Ectodermal cell (in vitro differentiated cells): ENCODE results near the gene MLC1.

Source experiments
- H3K27ac ChIP-seq: 2 replicates; pipeline ENCODE4 v1.7.0; 2013; ENCODE audit warnings: mild to moderate bottlenecking, low read depth, low read length; ENCODE audit not compliant: insufficient read depth, poor library complexity, severe bottlenecking
- H3K27me3 ChIP-seq: 2 replicates; pipeline ENCODE4 v1.7.0; 2013; ENCODE audit warnings: mild to moderate bottlenecking, low read length; ENCODE audit not compliant: insufficient read depth, control insufficient read depth, poor library complexity, severe bottlenecking
- H3K36me3 ChIP-seq: one replicate; pipeline ENCODE4 v1.7.0; 2013; ENCODE audit warnings: low read length; ENCODE audit not compliant: control insufficient read depth, insufficient read depth
- H3K4me1 ChIP-seq: one replicate; pipeline ENCODE4 v1.7.0; 2013; ENCODE audit warnings: low read length; ENCODE audit not compliant: control insufficient read depth, insufficient read depth
- H3K4me3 ChIP-seq: 2 replicates; pipeline ENCODE4 v1.7.0; 2013; ENCODE audit warnings: low read depth, low read length, control low read depth; ENCODE audit not compliant: insufficient read depth
- H3K9me3 ChIP-seq: 2 replicates; pipeline ENCODE4 v1.7.0; 2013; ENCODE audit warnings: mild to moderate bottlenecking, low read length, moderate library complexity; ENCODE audit not compliant: control insufficient read depth
- WGBS, 2 experiments: methylation state at CpG; one replicate each; pipeline ENCODE4 v1.1.7; 2013; ENCODE audit warnings: missing lambda C conversion rate in 2 of 2; 5-methylcytosine and 5-hydroxymethylcytosine counted together

MLC1 gene

DNA sequence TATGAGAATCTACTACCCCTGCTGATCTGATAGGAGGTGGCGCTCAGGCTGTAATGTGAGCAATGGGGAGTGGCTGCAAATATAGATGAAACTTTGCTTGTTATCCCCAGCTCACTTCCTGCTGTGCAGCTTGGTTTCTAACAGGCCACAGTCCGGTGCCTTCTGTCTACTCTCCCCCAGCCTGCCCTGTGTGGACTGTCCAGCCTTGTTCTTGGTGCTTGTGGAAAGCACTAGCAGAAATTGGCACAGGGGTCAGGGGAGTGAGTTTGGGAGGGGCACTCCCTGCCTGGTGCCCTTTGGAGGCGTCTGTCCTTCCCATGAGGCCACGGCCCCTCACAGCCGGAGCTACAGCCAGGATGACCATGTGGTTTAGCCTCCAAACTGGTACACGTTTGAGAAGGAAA, 18.9 kb upstream of the MLC1 start:
- Histone ChIP-seq H3K4me1 (no peaks in the 10 kb centered on the region), H3K27me3 (no peaks in the 10 kb centered on the region)
- WGBS, 2 experiments = 85 to 86% methylated on average over 6 of the region's 6 CpGs

DNA sequence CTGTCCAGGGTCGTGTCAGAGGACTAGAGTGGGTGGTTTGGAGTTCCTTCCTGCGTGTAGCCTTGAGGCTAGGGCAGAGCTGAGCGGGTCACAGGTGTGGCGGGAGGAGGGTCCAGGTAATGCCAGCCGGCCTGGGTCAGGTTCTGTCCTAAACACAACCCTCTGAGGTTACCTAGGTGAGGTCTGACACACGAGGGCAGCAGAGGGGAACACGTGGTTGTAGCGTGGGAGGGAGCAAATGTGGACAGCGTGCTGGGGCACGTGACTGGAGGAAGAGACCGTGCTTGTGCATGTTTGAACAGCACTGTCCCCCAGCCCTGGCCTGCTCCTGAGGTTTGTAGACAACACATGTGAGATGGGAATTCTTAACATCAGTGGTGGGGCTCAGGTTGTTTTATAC, 17.7 kb upstream of the MLC1 start:
- Histone ChIP-seq H3K27me3 (no peaks in the 10 kb centered on the region), H3K36me3 (no peaks in the 10 kb centered on the region), H3K27ac (no peak overlapping the region), H3K4me1 (no peaks in the 10 kb centered on the region), H3K4me3 (no peak overlapping the region), H3K9me3 (no peaks in the 10 kb centered on the region)
- WGBS, 2 experiments = 76 to 81% methylated on average over 11 of the region's 11 CpGs

More for the DNA sequence above, 18.9 kb upstream of the MLC1 start:
- Histone ChIP-seq H3K27ac (no peak overlapping the region), H3K4me3 (no peak overlapping the region), H3K9me3 (no peaks in the 10 kb centered on the region), H3K36me3 (no peaks in the 10 kb centered on the region)

DNA sequence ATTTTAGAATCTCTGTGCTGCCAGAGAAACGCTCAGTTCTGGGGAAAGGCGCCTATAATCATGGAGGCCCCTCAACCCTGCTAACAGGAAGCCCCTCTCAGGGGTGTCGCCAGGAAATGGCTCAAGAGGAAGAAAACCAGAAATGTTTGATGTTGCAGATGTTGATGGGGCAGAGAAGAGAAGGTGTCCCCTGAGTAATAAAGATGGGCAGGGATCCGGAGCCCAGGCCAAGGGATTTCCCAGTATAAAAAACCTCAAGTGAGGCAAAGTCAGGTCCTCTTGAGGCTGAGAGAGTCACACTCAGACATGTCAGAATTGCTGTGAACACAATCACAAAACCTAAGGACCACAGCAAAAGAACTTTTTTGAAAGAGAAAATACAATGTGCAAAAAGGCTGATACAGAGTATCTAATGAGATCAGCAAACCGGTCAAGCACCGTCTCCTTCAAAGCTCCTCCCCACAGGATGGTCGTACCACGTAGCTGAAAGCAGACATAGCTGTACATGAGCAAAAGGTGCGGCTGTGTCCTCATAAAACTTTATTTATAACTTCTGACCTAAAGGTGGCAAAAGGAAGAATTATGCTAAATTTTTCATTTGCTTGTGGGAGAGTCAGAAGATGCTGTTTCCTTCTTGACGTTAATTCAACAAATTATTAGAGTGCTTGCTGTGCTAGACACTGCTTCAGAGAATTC, 16.8 kb upstream of the MLC1 start:
- no peaks in the 10 kb centered on the region for H3K4me1 ChIP-seq
- H3K9me3 ChIP-seq = no peaks in the 10 kb centered on the region
- no peaks in the 10 kb centered on the region for H3K27me3 ChIP-seq
- no peak overlapping the region for H3K27ac ChIP-seq
- no peak overlapping the region for H3K4me3 ChIP-seq
- H3K36me3 ChIP-seq = no peaks in the 10 kb centered on the region
- WGBS, 2 experiments = 92% methylated on average over 9 to 10 of the region's 10 CpGs

GRCh38 chr22:50098052-50098451, 12.8 kb upstream of the MLC1 start:
- no peak overlapping the region for H3K4me3 ChIP-seq
- H3K27ac ChIP-seq = no peak overlapping the region
- no peaks in the 10 kb centered on the region for H3K36me3 ChIP-seq
- 88 to 100% methylated on average over 3 of the region's 3 CpGs for WGBS, 2 experiments
- no peaks in the 10 kb centered on the region for H3K9me3 ChIP-seq
- no peaks in the 10 kb centered on the region for H3K27me3 ChIP-seq
- H3K4me1 ChIP-seq = no peaks in the 10 kb centered on the region

- WGBS, 2 experiments = 92 to 94% methylated on average over 5 of the region's 5 CpGs
- no peaks in the 10 kb centered on the region for H3K9me3 ChIP-seq
These were observed 7.1 kb upstream of the MLC1 start for GRCh38 chr22:50092342-50092741.

DNA sequence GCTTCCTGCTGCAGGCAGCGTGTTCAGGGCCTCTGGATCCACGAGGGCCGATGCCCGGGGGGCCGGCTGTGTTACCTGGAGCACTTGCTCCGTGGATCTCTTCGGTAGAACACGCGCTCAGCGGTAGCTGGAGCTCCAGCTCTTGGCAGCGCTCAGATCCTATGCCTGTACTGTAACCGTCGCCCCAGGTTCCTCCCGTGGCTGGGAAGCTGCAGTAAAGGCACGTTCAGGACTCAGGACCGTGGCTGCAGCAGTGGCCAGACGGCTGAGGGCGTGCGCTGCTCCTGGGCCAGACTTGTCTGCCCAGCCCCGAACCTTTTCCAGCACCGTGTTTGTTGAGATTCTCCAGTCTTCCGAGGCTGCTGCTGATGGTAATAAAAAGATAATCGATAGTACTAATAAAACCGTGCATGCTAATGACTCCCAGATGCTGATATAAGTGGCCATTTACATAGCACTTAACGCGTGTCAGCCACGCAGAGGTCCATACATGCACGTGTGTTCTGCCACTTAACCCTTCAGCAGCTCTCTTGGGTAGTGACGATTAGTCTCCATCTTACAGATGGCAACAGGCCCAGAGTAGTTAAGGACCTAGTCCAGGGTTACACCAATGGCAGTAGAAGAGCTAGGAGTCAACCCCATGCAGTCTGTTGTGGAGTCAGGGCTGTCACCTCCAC, 6.0 kb upstream of the MLC1 start:
- Histone ChIP-seq H3K9me3 (no peaks in the 10 kb centered on the region), H3K27ac (no peak overlapping the region), H3K4me3 (no peak overlapping the region), H3K4me1 (no peaks in the 10 kb centered on the region), H3K36me3 (no peaks in the 10 kb centered on the region), H3K27me3 (no peaks in the 10 kb centered on the region)
- 93 to 94% methylated on average over 29 of the region's 29 CpGs for WGBS, 2 experiments

More at GRCh38 chr22:50092342-50092741, 7.1 kb upstream of the MLC1 start:
- Histone ChIP-seq H3K27me3 (no peaks in the 10 kb centered on the region), H3K4me1 (no peaks in the 10 kb centered on the region), H3K27ac (no peak overlapping the region), H3K36me3 (no peaks in the 10 kb centered on the region), H3K4me3 (no peak overlapping the region)

- Histone ChIP-seq H3K4me3 (no peak overlapping the region), H3K9me3 (no peaks in the 10 kb centered on the region), H3K27me3 (no peaks in the 10 kb centered on the region), H3K27ac (no peak overlapping the region), H3K4me1 (peaks cover 2% of the 10 kb centered on the region), H3K36me3 (no peaks in the 10 kb centered on the region)
- WGBS, 2 experiments = 97% methylated on average over 22 of the region's 22 CpGs
These were observed 5.1 kb upstream of the MLC1 start for GRCh38 chr22:50090412-50090714.

GRCh38 chr22:50089682-50090411, 4.6 kb upstream of the MLC1 start, which contains the start of gene MOV10L1:
TSS of gene MOV10L1 (plus strand) at chr22:50090006. CDS start at chr22:50090089, 83 bp downstream.
- 93 to 94% methylated on average over 83 of the region's 83 CpGs for WGBS, 2 experiments
- no peak within 1 kb of the TSS for H3K27ac ChIP-seq
- peaks cover 7% of the 10 kb centered on the region for H3K4me1 ChIP-seq
- H3K36me3 ChIP-seq = no peaks in the 10 kb centered on the region
- H3K9me3 ChIP-seq = no peaks in the 10 kb centered on the region
- H3K4me3 ChIP-seq = no peak within 1 kb of the TSS
- no peaks in the 10 kb centered on the region for H3K27me3 ChIP-seq

GRCh38 chr22:50089231-50089630, 4.0 kb upstream of the MLC1 start:
- 94 to 96% methylated on average over 11 of the region's 11 CpGs for WGBS, 2 experiments
- H3K36me3 ChIP-seq = no peaks in the 10 kb centered on the region
- H3K27me3 ChIP-seq = no peaks in the 10 kb centered on the region
- H3K4me3 ChIP-seq = no peak overlapping the region
- H3K9me3 ChIP-seq = no peaks in the 10 kb centered on the region
- peaks cover 10% of the 10 kb centered on the region for H3K4me1 ChIP-seq
- no peak overlapping the region for H3K27ac ChIP-seq

DNA sequence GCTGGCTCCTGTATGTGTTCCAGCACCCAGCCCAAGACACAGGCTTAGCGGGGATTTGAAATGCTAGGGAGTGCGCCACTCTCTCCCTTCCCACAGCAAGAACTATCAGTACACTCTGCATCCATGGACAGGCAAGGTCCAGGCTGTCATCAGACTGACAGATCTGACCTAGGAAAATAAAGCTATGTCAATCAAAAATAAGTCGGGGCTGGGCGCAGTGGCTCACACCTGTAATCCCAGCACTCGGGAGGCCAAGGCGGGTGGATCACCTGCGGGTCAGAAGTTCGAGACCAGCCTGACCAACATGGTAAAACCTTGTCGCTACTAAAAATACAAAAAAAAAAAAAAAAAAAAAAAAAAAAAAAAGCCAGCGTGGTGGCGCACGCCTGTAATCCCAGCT, 2.9 kb upstream of the MLC1 start:
- peaks cover 14% of the 10 kb centered on the region for H3K4me1 ChIP-seq
- WGBS, 2 experiments = 90 to 92% methylated on average over 11 to 12 of the region's 12 CpGs
- no peaks in the 10 kb centered on the region for H3K9me3 ChIP-seq
- H3K4me3 ChIP-seq = no peak overlapping the region
- no peaks in the 10 kb centered on the region for H3K27me3 ChIP-seq
- H3K36me3 ChIP-seq = no peaks in the 10 kb centered on the region
- no peak overlapping the region for H3K27ac ChIP-seq
